Left renal cortex interstitium (tissue), 4 donors: ENCODE results near the gene OPTN. TPM values are rescaled to one million over a fixed set of nuclear protein-coding genes. Genes with fewer than 3 reads are reported as not detected.
A peak's percentile ranks its signal among the peaks of the same experiment; 100 is the strongest.
"Not testable (repeated sequence)": the region's sequence is repeated elsewhere in the genome, so short reads cannot be mapped to it uniquely, and the experiment has no call there.

Experiments
- DNase-seq, 4 donors: peaks; one replicate each; pipeline ENCODE4 v3.0.0-alpha.2; 2013; ENCODE audit warnings: low read depth in 4 of 4, low spot score in 2 of 4, missing footprints in 1 of 4
- polyA plus RNA-seq, 4 donors: library from polyadenylated mRNA; unstranded; fragments of 120-200 nt; gene quantifications; one replicate each; pipeline ENCODE4 v1.2.1, GENCODE V29; 2013; ENCODE audit not compliant: insufficient read length in 4 of 4

OPTN gene
- polyA plus RNA-seq, 4 donors: 34.3 to 39.5 (median 37.9) TPM

GRCh38 chr10:13087986-13088618 is 11.9 kb upstream of the OPTN start:
- no peak for DNase-seq

- DNase-seq: no peak
These were observed 10.6 kb upstream of the OPTN start for GRCh38 chr10:13089345-13089744.

- DNase-seq: no peak
These were observed 9.7 kb upstream of the OPTN start for GRCh38 chr10:13090289-13090688.

GRCh38 chr10:13091801-13092200 is 8.2 kb upstream of the OPTN start:
- no peak for DNase-seq

GRCh38 chr10:13092291-13093102 is 7.5 kb upstream of the OPTN start:
- no peak for DNase-seq

- DNase-seq: not testable (repeated sequence)
These were observed 5.9 kb upstream of the OPTN start for GRCh38 chr10:13094082-13094481.

GRCh38 chr10:13095094-13095493 is 4.9 kb upstream of the OPTN start:
- DNase-seq: no peak

GRCh38 chr10:13095929-13096328 is 4.0 kb upstream of the OPTN start:
- DNase-seq: no peak

GRCh38 chr10:13099144-13099665 is 758 bp upstream of the OPTN start:
- DNase-seq: peak in 2 of 4 donors; percentile 53 to 55

GRCh38 chr10:13100349-13101294 is 659 bp downstream of the OPTN start:
- peak in 3 of 4 donors; percentile 7 to 17 (median 13) for DNase-seq

- DNase-seq: no peak
These were observed 2.2 kb downstream of the OPTN start for GRCh38 chr10:13102002-13102794.

GRCh38 chr10:13103554-13103953 is 3.6 kb downstream of the OPTN start:
- DNase-seq: no peak

- DNase-seq: no peak
These were observed 4.7 kb downstream of the OPTN start for GRCh38 chr10:13104697-13105096.

GRCh38 chr10:13105184-13105583 is 5.2 kb downstream of the OPTN start:
- DNase-seq: no peak

GRCh38 chr10:13106387-13107045 is 6.6 kb downstream of the OPTN start:
- DNase-seq: no peak

GRCh38 chr10:13110908-13111307 is 10.9 kb downstream of the OPTN start:
- no peak for DNase-seq

- DNase-seq: no peak
These were observed 13.6 kb downstream of the OPTN start for GRCh38 chr10:13113544-13113943.

GRCh38 chr10:13115832-13116803 is 16.2 kb downstream of the OPTN start:
- DNase-seq: no peak
